GM12878 (cell line): Measurements from ENCODE around the gene CLPX. TPM values are rescaled to one million over a fixed set of nuclear protein-coding genes. Genes with fewer than 3 reads are reported as not detected.

ENCODE experiments used
- ATAC-seq: fragments of 200-7000 bp; cut with Tn5 transposase; 3 replicates; pipeline ENCODE4 v1.9.1; 2020; ENCODE audit warnings: mild to moderate bottlenecking, moderate library complexity
- BruUV-seq: library from RNA; stranded (reverse); fragments of 400-500 nt; replicated peaks from 2 replicates; lab custom pipeline; 2021; lab: Mats Ljungman, UMichigan
- CTCF ChIA-PET: fragments of 300-600 bp; sonication (Branson Sonifier 250); formaldehyde crosslinking; extraction: SDS; loops from one replicate; lab custom pipeline; 2021; ENCODE audit warnings: inconsistent platforms; lab: Yijun Ruan, JAX
- POLR2A ChIA-PET: fragments of 350-600 bp; formaldehyde crosslinking; extraction: SDS; loops from one replicate; lab custom pipeline; 2021; ENCODE audit warnings: inconsistent platforms; lab: Charles Lee
- RAD21 ChIA-PET: fragments of 300-600 bp; sonication (Branson Sonifier 250); formaldehyde crosslinking; loops from one replicate; lab custom pipeline; 2023; ENCODE audit warnings: antibody characterized with exemption; ENCODE audit not compliant: unreplicated experiment; lab: Charles Lee
- SMC1A ChIA-PET: fragments of 300-600 bp; sonication (Branson Sonifier 250); formaldehyde crosslinking; loops from one replicate; lab custom pipeline; 2023; ENCODE audit not compliant: unreplicated experiment, uncharacterized antibody; lab: Charles Lee
- DNase-seq: peaks from one replicate; pipeline ENCODE4 v3.0.0-alpha.2; 2011; ENCODE audit warnings: low read depth, low spot score
- FAIRE-seq: peaks from 3 replicates; lab custom pipeline; 2011; peaks lifted over from hg19 to GRCh38; lab: Jason Lieb, UNC
- H2AFZ ChIP-seq: 2 replicates; pipeline ENCODE4 v1.6.0; 2011; ENCODE audit warnings: low read depth, low read length, control low read depth; ENCODE audit not compliant: control insufficient read depth
- H3K27ac ChIP-seq: 2 replicates; pipeline ENCODE4 v1.5.1; 2011; ENCODE audit warnings: control low read depth; ENCODE audit not compliant: control insufficient read depth, insufficient read depth
- H3K27me3 ChIP-seq, 2 experiments: replicated peaks in 1 of 2; 2 replicates each; pipeline versions ENCODE4 v1.6.0 to v1.6.1; 2011; ENCODE audit warnings: low read length in 1 of 2; ENCODE audit not compliant: control insufficient read depth in 2 of 2, insufficient read depth in 2 of 2
- H3K36me3 ChIP-seq, 2 experiments: 2 replicates each; pipeline ENCODE4 v1.5.1; 2011; ENCODE audit warnings: low read length in 1 of 2; ENCODE audit not compliant: control insufficient read depth in 2 of 2, insufficient read depth in 2 of 2
- H3K4me1 ChIP-seq: 2 replicates; pipeline ENCODE4 v1.6.1; 2011; ENCODE audit warnings: mild to moderate bottlenecking, low read length, moderate library complexity, mixed read lengths; ENCODE audit not compliant: control insufficient read depth, insufficient read depth
- H3K4me2 ChIP-seq: 2 replicates; pipeline ENCODE4 v1.6.0; 2011; ENCODE audit warnings: control low read depth; ENCODE audit not compliant: control insufficient read depth, insufficient read depth
- H3K4me3 ChIP-seq: fragments of 200-600 bp; sonication (generic); 2 replicates; pipeline ENCODE4 v1.5.1; 2016
- H3K79me2 ChIP-seq: 2 replicates; pipeline ENCODE4 v1.6.0; 2011; ENCODE audit warnings: low read length; ENCODE audit not compliant: control insufficient read depth, insufficient read depth
- H3K9ac ChIP-seq: 2 replicates; pipeline ENCODE4 v1.8.0; 2011; ENCODE audit warnings: low read length, control low read depth, mixed read lengths; ENCODE audit not compliant: control insufficient read depth, insufficient read depth
- H3K9me3 ChIP-seq: replicated peaks from 3 replicates; pipeline ENCODE4 v1.5.1; 2011; ENCODE audit warnings: mild to moderate bottlenecking, low read length; ENCODE audit not compliant: control insufficient read depth, insufficient read depth
- H4K20me1 ChIP-seq: 2 replicates; pipeline ENCODE4 v1.6.0; 2011; ENCODE audit not compliant: control insufficient read depth, insufficient read depth
- CUX1 ChIP-seq: IDR thresholded peaks from 2 replicates; pipeline ENCODE4 v1.6.1; 2012; ENCODE audit warnings: improper control_type of control experiment, low read depth, low read length; ENCODE audit not compliant: insufficient replicate concordance
- WGBS: methylation state at CpG from one replicate; pipeline ENCODE4 v1.1.6; 2016; ENCODE audit warnings: low lambda C conversion rate; ENCODE audit not compliant: insufficient replicate concordance, insufficient coverage; ENCODE audit errors: missing lambda C conversion rate; 5-methylcytosine and 5-hydroxymethylcytosine counted together
- in situ Hi-C: fragments of 300-500 bp; cut with MboI; formaldehyde crosslinking; loops from 9 replicates; pipeline ENCODE4 v1.14.3; 2018; ENCODE audit warnings: mixed read lengths
- intact Hi-C: fragments of 100-400 bp; cut with micrococcal nuclease; formaldehyde crosslinking; loops from one replicate; pipeline ENCODE4 v1.14.2; 2022; ENCODE audit not compliant: unreplicated experiment
- polyA plus RNA-seq, 11 experiments: library from polyadenylated mRNA; depleted of rRNA in 4 of 11; unstranded in 6 of 11; stranded (reverse) in 5 of 11; fragments of >200 nt; fragmentation: Nextera tagmentation in 4 of 11; fragmentation: Illumina TruSeq in 1 of 11; extraction: Ambion mirVana in 4 of 11; extraction: Trizol in 1 of 11; gene quantifications; 1 replicate in 1 of 11; 2 replicates in 10 of 11; pipeline versions ENCODE4 v1.2.1 to v1.2.3, GENCODE V29; 2011 to 2016; ENCODE audit warnings: inconsistent platforms in 2 of 11, missing spikeins in 2 of 11, low read depth in 1 of 11
- total RNA-seq, 4 experiments: library from RNA; depleted of rRNA in 3 of 4; stranded (reverse); fragments of >200 nt in 3 of 4; fragmentation: Illumina TruSeq in 1 of 4; extraction: Trizol in 1 of 4; gene quantifications; 2 replicates each; pipeline versions ENCODE4 v1.2.1 to v1.2.3, GENCODE V29; 2013 to 2021

The CLPX gene
- total and polyA plus RNA-seq, 10 of the 15 experiments (the other 5 are each of a cell fraction or from before 2014, with no cell fraction given) = 10.1 to 57.4 (median 31.3) TPM

GRCh38 chr15:65223996-65224395, 38.9 kb upstream of the CLPX start:
- Histone ChIP-seq H3K27me3 (no peaks in the 10 kb centered on the region), H3K9ac (no peak overlapping the region)
- POLR2A ChIA-PET = interaction anchor here (0.5 kb wide), 1 partner anchor 52 kb away, joined by 4 read pairs; no protein-coding TSS in a partner anchor

More at GRCh38 chr15:65223996-65224395, 38.9 kb upstream of the CLPX start:
- ChIA-PET RAD21 (interaction anchor here (0.6 kb wide), 1 partner anchor 51 kb away, joined by 3 read pairs; no protein-coding TSS in a partner anchor), SMC1A (no interaction called here), CTCF (interaction anchor here (1.0 kb wide), 1 partner anchor 12 kb away, joined by 4 read pairs; the partner anchor contains the start of gene CILP)
- intact Hi-C loops = no loop called here
- Histone ChIP-seq H3K4me3 (no peak overlapping the region), H3K4me1 (no peaks in the 10 kb centered on the region), H3K36me3 (no peaks in the 10 kb centered on the region), H3K9me3 (no peaks in the 10 kb centered on the region), H4K20me1 (no peaks in the 10 kb centered on the region), H3K27ac (no peak overlapping the region), H3K79me2 (no peaks in the 10 kb centered on the region), H2AFZ (no peak overlapping the region), H3K4me2 (no peak overlapping the region)
- in situ Hi-C loops = no loop called here
- TF ChIP-seq CUX1 = no peak
- BruUV-seq = no TSS peak
- WGBS = 28% methylated on average over 6 of the region's 6 CpGs
- FAIRE-seq = no peak
- DNase-seq = no peak
- ATAC-seq = no peak
